ENCODE results near the gene CDC45. TPM values are rescaled to one million over a fixed set of nuclear protein-coding genes. Genes with fewer than 3 reads are reported as not detected.

Gene CDC45
- total and polyA plus RNA-seq, 2 of the 13 experiments (the other 11 are each of a cell fraction or from before 2014, with no cell fraction given): 14.4 to 36.3 TPM

- no peak for TF ChIP-seq ZNF142 (CRISPR knock-in tag; IDR thresholded peaks at IDR 0.05)
- peak; percentile 75 for TF ChIP-seq MAX (IDR thresholded peaks at IDR 0.05)
- TF ChIP-seq PRDM15 (CRISPR knock-in tag; IDR thresholded peaks at IDR 0.05): no peak
- TF ChIP-seq ZNF878 (CRISPR knock-in tag; IDR thresholded peaks at IDR 0.05): peak; percentile 89; the same call in 1 of the 2 replicates
- no peak for TF ChIP-seq ZNF567 (CRISPR knock-in tag; IDR thresholded peaks at IDR 0.05; ENCODE audit: borderline replicate concordance)
- no peak for TF ChIP-seq ELF4 (CRISPR knock-in tag; IDR thresholded peaks at IDR 0.05; ENCODE audit: borderline replicate concordance)
- TF ChIP-seq LCORL (IDR thresholded peaks at IDR 0.05): no peak
- TF ChIP-seq LCORL (CRISPR knock-in tag; IDR thresholded peaks at IDR 0.05): no peak
- no peak for TF ChIP-seq ZNF275 (CRISPR knock-in tag; IDR thresholded peaks at IDR 0.05; ENCODE audit: borderline replicate concordance)
- no peak for TF ChIP-seq RFX5 (IDR thresholded peaks at IDR 0.05; ENCODE audit: low read depth, low read length)
- TF ChIP-seq ZBTB25 (CRISPR knock-in tag; IDR thresholded peaks at IDR 0.05): 0 out of 2 replicates have a peak, but pooled peaks have one; percentile 30
- TF ChIP-seq TOPORS (CRISPR knock-in tag; IDR thresholded peaks at IDR 0.05): no peak
- 0 out of 2 replicates have a peak, but pooled peaks have one; percentile 35 for TF ChIP-seq ETV5 (CRISPR knock-in tag; IDR thresholded peaks at IDR 0.05; ENCODE audit: borderline replicate concordance)
- TF ChIP-seq KAT7 (CRISPR knock-in tag; IDR thresholded peaks at IDR 0.05; ENCODE audit: borderline replicate concordance): no peak
- peak; percentile 49 for TF ChIP-seq SKI (IDR thresholded peaks at IDR 0.05; ENCODE audit: partially characterized antibody)
- 0 out of 2 replicates have a peak, but pooled peaks have one; percentile 25 for TF ChIP-seq ZNF644 (CRISPR knock-in tag; IDR thresholded peaks at IDR 0.05; ENCODE audit: low read depth)
Observed at GRCh38 chr22:19543970-19544708, 64.4 kb downstream of the CDC45 start (continued).

All from HepG2 (cell line).